GM12878 (cell line): ENCODE measurements around the gene LPCAT2. TPM values are rescaled to one million over a fixed set of nuclear protein-coding genes. Genes with fewer than 3 reads are reported as not detected.

Source experiments
- ATAC-seq: fragments of 200-7000 bp; cut with Tn5 transposase; 3 replicates; pipeline ENCODE4 v1.9.1; 2020; ENCODE audit warnings: mild to moderate bottlenecking, moderate library complexity
- BruUV-seq: library from RNA; stranded (reverse); fragments of 400-500 nt; replicated peaks from 2 replicates; lab custom pipeline; 2021; lab: Mats Ljungman, UMichigan
- CTCF ChIA-PET: fragments of 300-600 bp; sonication (Branson Sonifier 250); formaldehyde crosslinking; extraction: SDS; loops from one replicate; lab custom pipeline; 2021; ENCODE audit warnings: inconsistent platforms; lab: Yijun Ruan, JAX
- POLR2A ChIA-PET: fragments of 350-600 bp; formaldehyde crosslinking; extraction: SDS; loops from one replicate; lab custom pipeline; 2021; ENCODE audit warnings: inconsistent platforms; lab: Charles Lee
- RAD21 ChIA-PET: fragments of 300-600 bp; sonication (Branson Sonifier 250); formaldehyde crosslinking; loops from one replicate; lab custom pipeline; 2023; ENCODE audit warnings: antibody characterized with exemption; ENCODE audit not compliant: unreplicated experiment; lab: Charles Lee
- SMC1A ChIA-PET: fragments of 300-600 bp; sonication (Branson Sonifier 250); formaldehyde crosslinking; loops from one replicate; lab custom pipeline; 2023; ENCODE audit not compliant: unreplicated experiment, uncharacterized antibody; lab: Charles Lee
- DNase-seq: peaks from one replicate; pipeline ENCODE4 v3.0.0-alpha.2; 2011; ENCODE audit warnings: low read depth, low spot score
- FAIRE-seq: peaks from 3 replicates; lab custom pipeline; 2011; peaks lifted over from hg19 to GRCh38; lab: Jason Lieb, UNC
- H2AFZ ChIP-seq: 2 replicates; pipeline ENCODE4 v1.6.0; 2011; ENCODE audit warnings: low read depth, low read length, control low read depth; ENCODE audit not compliant: control insufficient read depth
- H3K27ac ChIP-seq: 2 replicates; pipeline ENCODE4 v1.5.1; 2011; ENCODE audit warnings: control low read depth; ENCODE audit not compliant: control insufficient read depth, insufficient read depth
- H3K27me3 ChIP-seq, 2 experiments: replicated peaks in 1 of 2; 2 replicates each; pipeline versions ENCODE4 v1.6.0 to v1.6.1; 2011; ENCODE audit warnings: low read length in 1 of 2; ENCODE audit not compliant: control insufficient read depth in 2 of 2, insufficient read depth in 2 of 2
- H3K36me3 ChIP-seq, 2 experiments: 2 replicates each; pipeline ENCODE4 v1.5.1; 2011; ENCODE audit warnings: low read length in 1 of 2; ENCODE audit not compliant: control insufficient read depth in 2 of 2, insufficient read depth in 2 of 2
- H3K4me1 ChIP-seq: 2 replicates; pipeline ENCODE4 v1.6.1; 2011; ENCODE audit warnings: mild to moderate bottlenecking, low read length, moderate library complexity, mixed read lengths; ENCODE audit not compliant: control insufficient read depth, insufficient read depth
- H3K4me2 ChIP-seq: 2 replicates; pipeline ENCODE4 v1.6.0; 2011; ENCODE audit warnings: control low read depth; ENCODE audit not compliant: control insufficient read depth, insufficient read depth
- H3K4me3 ChIP-seq: fragments of 200-600 bp; sonication (generic); 2 replicates; pipeline ENCODE4 v1.5.1; 2016
- H3K79me2 ChIP-seq: 2 replicates; pipeline ENCODE4 v1.6.0; 2011; ENCODE audit warnings: low read length; ENCODE audit not compliant: control insufficient read depth, insufficient read depth
- H3K9ac ChIP-seq: 2 replicates; pipeline ENCODE4 v1.8.0; 2011; ENCODE audit warnings: low read length, control low read depth, mixed read lengths; ENCODE audit not compliant: control insufficient read depth, insufficient read depth
- H3K9me3 ChIP-seq: replicated peaks from 3 replicates; pipeline ENCODE4 v1.5.1; 2011; ENCODE audit warnings: mild to moderate bottlenecking, low read length; ENCODE audit not compliant: control insufficient read depth, insufficient read depth
- H4K20me1 ChIP-seq: 2 replicates; pipeline ENCODE4 v1.6.0; 2011; ENCODE audit not compliant: control insufficient read depth, insufficient read depth
- EP300 ChIP-seq, 2 experiments: fragments of 150-350 bp in 1 of 2; IDR thresholded peaks; 2 replicates each; pipeline ENCODE4 v1.6.1; 2011 to 2012; ENCODE audit warnings: low read depth in 2 of 2, low read length in 2 of 2, borderline replicate concordance in 1 of 2, improper control_type of control experiment in 1 of 2, inconsistent platforms in 1 of 2; ENCODE audit not compliant: control insufficient read depth in 1 of 2
- MYC ChIP-seq: IDR thresholded peaks from 2 replicates; pipeline ENCODE4 v1.6.1; 2011; ENCODE audit warnings: mild to moderate bottlenecking, low read length, moderate library complexity, inconsistent platforms; ENCODE audit not compliant: insufficient read depth, insufficient replicate concordance, insufficient read length, severe bottlenecking
- NFIC ChIP-seq: IDR thresholded peaks from 2 replicates; pipeline ENCODE4 v1.6.1; 2012; ENCODE audit warnings: low read depth, mild to moderate bottlenecking, inconsistent platforms, low read length, moderate library complexity
- RAD51 ChIP-seq: fragments of 450-650 bp; IDR thresholded peaks from 2 replicates; pipeline ENCODE4 v1.6.1; 2016; ENCODE audit warnings: moderate library complexity, mild to moderate bottlenecking, inconsistent platforms
- WGBS: methylation state at CpG from one replicate; pipeline ENCODE4 v1.1.6; 2016; ENCODE audit warnings: low lambda C conversion rate; ENCODE audit not compliant: insufficient replicate concordance, insufficient coverage; ENCODE audit errors: missing lambda C conversion rate; 5-methylcytosine and 5-hydroxymethylcytosine counted together
- in situ Hi-C: fragments of 300-500 bp; cut with MboI; formaldehyde crosslinking; loops from 9 replicates; pipeline ENCODE4 v1.14.3; 2018; ENCODE audit warnings: mixed read lengths
- intact Hi-C: fragments of 100-400 bp; cut with micrococcal nuclease; formaldehyde crosslinking; loops from one replicate; pipeline ENCODE4 v1.14.2; 2022; ENCODE audit not compliant: unreplicated experiment
- polyA plus RNA-seq, 11 experiments: library from polyadenylated mRNA; depleted of rRNA in 4 of 11; unstranded in 6 of 11; stranded (reverse) in 5 of 11; fragments of >200 nt; fragmentation: Nextera tagmentation in 4 of 11; fragmentation: Illumina TruSeq in 1 of 11; extraction: Ambion mirVana in 4 of 11; extraction: Trizol in 1 of 11; gene quantifications; 1 replicate in 1 of 11; 2 replicates in 10 of 11; pipeline versions ENCODE4 v1.2.1 to v1.2.3, GENCODE V29; 2011 to 2016; ENCODE audit warnings: inconsistent platforms in 2 of 11, missing spikeins in 2 of 11, low read depth in 1 of 11
- total RNA-seq, 4 experiments: library from RNA; depleted of rRNA in 3 of 4; stranded (reverse); fragments of >200 nt in 3 of 4; fragmentation: Illumina TruSeq in 1 of 4; extraction: Trizol in 1 of 4; gene quantifications; 2 replicates each; pipeline versions ENCODE4 v1.2.1 to v1.2.3, GENCODE V29; 2013 to 2021
- TF ChIP-seq, protein P1 (sequence below): IDR thresholded peaks from 2 replicates; pipeline ENCODE4 v1.6.1; 2012; ENCODE audit warnings: low read depth, low read length, improper control_type of control experiment

The LPCAT2 gene
- total and polyA plus RNA-seq, 10 of the 15 experiments (the other 5 are each of a cell fraction or from before 2014, with no cell fraction given): 0.01 TPM; not detected in 9

GRCh38 chr16:55499281-55499680 lies 9.6 kb upstream of the LPCAT2 start:
- H3K4me2 ChIP-seq: no peak overlapping the region
- POLR2A ChIA-PET: no interaction called here

DNA sequence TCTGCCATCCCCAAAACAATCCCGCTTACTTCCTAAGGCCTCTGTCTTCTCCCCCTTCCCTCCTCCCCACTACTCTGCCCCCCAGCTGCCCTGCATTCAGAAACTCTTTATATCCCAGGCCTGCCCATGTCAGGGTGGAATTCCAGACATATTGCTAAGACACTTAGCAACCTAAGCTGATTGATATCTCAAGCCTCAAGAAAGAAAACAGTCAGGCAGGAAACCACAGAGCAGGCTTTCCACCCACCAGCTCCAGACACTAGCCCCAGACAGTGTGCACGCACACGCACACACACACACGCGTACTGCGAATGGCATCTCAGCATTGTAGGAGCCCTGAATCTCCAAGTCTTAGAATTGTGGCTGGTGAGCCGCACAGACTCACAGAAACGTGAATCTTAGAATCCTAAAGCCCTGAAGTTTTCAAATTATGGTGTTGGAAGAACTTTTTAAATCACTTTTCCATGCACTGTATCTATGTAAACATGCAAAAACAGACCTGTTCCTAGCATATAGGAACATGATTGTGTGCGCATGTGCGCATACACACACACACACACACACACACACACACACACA lies 8.8 kb upstream of the LPCAT2 start:
- ATAC-seq: no peak
- DNase-seq: no peak
- Histone ChIP-seq H3K36me3 (no peaks in the 10 kb centered on the region), H3K27ac (no peak overlapping the region), H3K4me1 (no peaks in the 10 kb centered on the region), H3K9ac (no peak overlapping the region), H3K4me3 (no peak overlapping the region), H3K9me3 (no peaks in the 10 kb centered on the region), H4K20me1 (no peaks in the 10 kb centered on the region), H3K27me3 (no peaks in the 10 kb centered on the region), H2AFZ (no peak overlapping the region), H3K4me2 (no peak overlapping the region), H3K79me2 (no peaks in the 10 kb centered on the region)
- WGBS: 70% methylated on average over 9 of the region's 10 CpGs
- intact Hi-C loops: no loop called here
- ChIA-PET CTCF (no interaction called here), RAD21 (no interaction called here), SMC1A (no interaction called here), POLR2A (no interaction called here)
- in situ Hi-C loops: no loop called here
- TF ChIP-seq EP300 (IDR thresholded peaks at IDR 0.05; ENCODE audit: borderline replicate concordance in 1 of 2, control insufficient read depth in 1 of 2, low read depth in 2 of 2, low read length in 2 of 2) (no peak), RAD51 (no peak)
- TF ChIP-seq, protein P1, sequence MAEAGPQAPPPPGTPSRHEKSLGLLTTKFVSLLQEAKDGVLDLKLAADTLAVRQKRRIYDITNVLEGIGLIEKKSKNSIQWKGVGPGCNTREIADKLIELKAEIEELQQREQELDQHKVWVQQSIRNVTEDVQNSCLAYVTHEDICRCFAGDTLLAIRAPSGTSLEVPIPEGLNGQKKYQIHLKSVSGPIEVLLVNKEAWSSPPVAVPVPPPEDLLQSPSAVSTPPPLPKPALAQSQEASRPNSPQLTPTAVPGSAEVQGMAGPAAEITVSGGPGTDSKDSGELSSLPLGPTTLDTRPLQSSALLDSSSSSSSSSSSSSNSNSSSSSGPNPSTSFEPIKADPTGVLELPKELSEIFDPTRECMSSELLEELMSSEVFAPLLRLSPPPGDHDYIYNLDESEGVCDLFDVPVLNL: no peak
- no peak for FAIRE-seq
- BruUV-seq: no TSS peak

More at GRCh38 chr16:55499281-55499680, 9.6 kb upstream of the LPCAT2 start:
- ChIA-PET RAD21 (no interaction called here), SMC1A (no interaction called here), CTCF (no interaction called here)
- WGBS: 0% methylated on average over 3 of the region's 3 CpGs
- Histone ChIP-seq H3K4me1 (no peaks in the 10 kb centered on the region), H3K27me3 (no peaks in the 10 kb centered on the region), H2AFZ (no peak overlapping the region), H3K36me3 (no peaks in the 10 kb centered on the region), H3K4me3 (no peak overlapping the region), H3K27ac (no peak overlapping the region), H3K9ac (no peak overlapping the region), H3K9me3 (no peaks in the 10 kb centered on the region), H3K79me2 (no peaks in the 10 kb centered on the region), H4K20me1 (no peaks in the 10 kb centered on the region)
- ATAC-seq (no peak), DNase-seq (no peak), FAIRE-seq (no peak)
- in situ Hi-C loops: no loop called here
- intact Hi-C loops: no loop called here
- no peak for TF ChIP-seq MYC
- no peak for TF ChIP-seq NFIC
- BruUV-seq: no TSS peak
